ENCODE results near the gene OPA1. TPM values are rescaled to one million over a fixed set of nuclear protein-coding genes. Genes with fewer than 3 reads are reported as not detected.

The OPA1 gene
- total and polyA plus RNA-seq, 2 experiments from 2014 or later: 24.9 to 89.9 TPM

DNA sequence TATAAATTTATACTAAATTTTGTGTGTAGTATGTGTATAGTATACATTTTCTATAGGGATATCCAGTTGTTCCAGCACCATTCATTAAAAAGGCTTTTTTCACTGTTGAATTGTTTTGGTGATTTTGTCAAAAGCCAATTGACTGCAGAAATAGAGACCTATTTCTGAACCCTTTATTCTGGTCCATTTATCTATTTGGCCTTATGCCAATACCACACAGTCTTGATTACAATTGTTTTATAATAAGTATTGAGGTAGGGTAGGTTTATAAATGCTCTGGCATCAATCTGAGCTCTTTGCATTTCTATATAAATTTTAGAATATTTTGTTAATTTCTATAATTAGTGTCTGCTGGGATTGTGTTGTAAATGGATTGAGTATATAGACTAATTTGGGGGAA lies 6.5 kb upstream of the OPA1 start (continued):
- TF ChIP-seq REST (IDR thresholded peaks at IDR 0.05; ENCODE audit: unreplicated experiment) (no peak), EZH2phosphoT487 (IDR thresholded peaks at IDR 0.05; ENCODE audit: unreplicated experiment) (no peak)

DNA sequence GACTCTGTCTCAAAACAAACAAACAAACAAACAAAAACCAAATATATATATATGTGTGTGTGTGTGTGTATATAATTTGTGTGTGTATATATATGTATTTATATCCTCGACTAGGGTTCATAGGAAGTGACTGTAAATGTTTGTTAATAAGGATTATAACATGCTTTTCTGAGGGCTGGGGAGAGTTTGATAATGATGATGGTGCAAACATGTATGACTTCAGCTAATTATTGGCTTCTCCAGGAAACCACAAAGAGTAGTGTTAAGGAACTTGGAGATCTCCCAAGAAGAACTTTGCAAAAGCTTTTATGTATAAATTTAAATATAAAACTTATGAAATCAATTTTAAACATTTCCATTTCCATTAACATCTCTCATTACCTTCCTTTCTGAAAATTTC lies 3.9 kb upstream of the OPA1 start:
- Histone ChIP-seq H3F3A (replicated peaks; ENCODE audit: low read depth) (no peaks in the 10 kb centered on the region), H3K4me3 (no peak overlapping the region), H3K4me1 (ENCODE audit: insufficient read depth) (peaks cover 2% of the 10 kb centered on the region; the same call in 1 of the 2 replicates), H3K36me3 (ENCODE audit: insufficient read depth) (no peaks in the 10 kb centered on the region), H3K27ac (ENCODE audit: low read depth) (no peak overlapping the region), H3K79me2 (replicated peaks; ENCODE audit: insufficient read depth) (peaks cover 9% of the 10 kb centered on the region), H2AFZ (no peak overlapping the region), H3K4me2 (no peak overlapping the region), H3K27me3 (ENCODE audit: insufficient read depth) (peaks cover 7% of the 10 kb centered on the region), H4K20me1 (replicated peaks; ENCODE audit: insufficient read depth) (no peaks in the 10 kb centered on the region), H3K9me2 (ENCODE audit: insufficient read depth) (0 out of 2 replicates have a peak, but pooled peaks cover 7% of the 10 kb centered on the region)
- Mint-ChIP-seq H3K4me3 (no peak overlapping the region), H3K27ac (no peak overlapping the region), H3K4me1 (peaks cover 10% of the 10 kb centered on the region), H3K9me3 (no peaks in the 10 kb centered on the region; the same call in 2 of the 3 replicates), H3K27me3 (ENCODE audit: insufficient read depth, low read depth, poor library complexity) (peaks cover 17% of the 10 kb centered on the region), H3K36me3 (ENCODE audit: low read depth) (no peaks in the 10 kb centered on the region)
- DNase-seq (ENCODE audit: low spot score) (no peak), ATAC-seq (no peak)
- TF ChIP-seq NANOG (IDR thresholded peaks at IDR 0.05; ENCODE audit: borderline replicate concordance) (no peak), EZH2phosphoT487 (IDR thresholded peaks at IDR 0.05; ENCODE audit: unreplicated experiment) (no peak), CTCF (conservative IDR thresholded peaks at IDR 0.05; ENCODE audit: low read depth in 2 of 2) (no peak), POLR2AphosphoS5 (IDR thresholded peaks at IDR 0.05; ENCODE audit: low read depth) (no peak), ZNF331 (CRISPR knock-in tag; IDR thresholded peaks at IDR 0.05; ENCODE audit: low read depth) (no peak), ZNF114 (CRISPR knock-in tag; IDR thresholded peaks at IDR 0.05) (no peak), CREB1 (CRISPR knock-in tag; IDR thresholded peaks at IDR 0.05; ENCODE audit: low read depth) (no peak), STAT1 (IDR thresholded peaks at IDR 0.05; ENCODE audit: unreplicated experiment) (no peak), JUNB (IDR thresholded peaks at IDR 0.05; ENCODE audit: unreplicated experiment) (no peak), EZH2 (IDR thresholded peaks at IDR 0.05; ENCODE audit: low read depth, unreplicated experiment) (no peak), REST (IDR thresholded peaks at IDR 0.05; ENCODE audit: unreplicated experiment) (no peak)
- TF ChIP-seq, protein P1, sequence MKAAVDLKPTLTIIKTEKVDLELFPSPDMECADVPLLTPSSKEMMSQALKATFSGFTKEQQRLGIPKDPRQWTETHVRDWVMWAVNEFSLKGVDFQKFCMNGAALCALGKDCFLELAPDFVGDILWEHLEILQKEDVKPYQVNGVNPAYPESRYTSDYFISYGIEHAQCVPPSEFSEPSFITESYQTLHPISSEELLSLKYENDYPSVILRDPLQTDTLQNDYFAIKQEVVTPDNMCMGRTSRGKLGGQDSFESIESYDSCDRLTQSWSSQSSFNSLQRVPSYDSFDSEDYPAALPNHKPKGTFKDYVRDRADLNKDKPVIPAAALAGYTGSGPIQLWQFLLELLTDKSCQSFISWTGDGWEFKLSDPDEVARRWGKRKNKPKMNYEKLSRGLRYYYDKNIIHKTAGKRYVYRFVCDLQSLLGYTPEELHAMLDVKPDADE (IDR thresholded peaks at IDR 0.05): no peak

Measured in GM23338 (cell line).